ENCODE data around the gene ADCY2.

The ADCY2 gene

GRCh38 chr5:7367780-7368179, 28.2 kb upstream of the ADCY2 start:
- in situ Hi-C loops (cut with HindIII; ENCODE audit: low sequenced_read_pairs), result no loop called here
- no peak for TF ChIP-seq CTCF (IDR thresholded peaks at IDR 0.05; ENCODE audit: low read depth, low read length)
- H3K4me3 ChIP-seq (ENCODE audit: low read depth, low read length), result no peak overlapping the region
- no peak for DNase-seq (ENCODE audit: low read depth, low spot score)

- in situ Hi-C loops (cut with HindIII; ENCODE audit: low sequenced_read_pairs), result no loop called here
- TF ChIP-seq CTCF (IDR thresholded peaks at IDR 0.05; ENCODE audit: low read depth, low read length), result no peak
- no peak for DNase-seq (ENCODE audit: low read depth, low spot score)
- no peak overlapping the region for H3K4me3 ChIP-seq (ENCODE audit: low read depth, low read length)
These were observed 23.5 kb upstream of the ADCY2 start for GRCh38 chr5:7372399-7372798.

GRCh38 chr5:7374186-7374585, 21.8 kb upstream of the ADCY2 start:
- H3K4me3 ChIP-seq (ENCODE audit: low read depth, low read length), result no peak overlapping the region
- in situ Hi-C loops (cut with HindIII; ENCODE audit: low sequenced_read_pairs), result no loop called here
- TF ChIP-seq CTCF (IDR thresholded peaks at IDR 0.05; ENCODE audit: low read depth, low read length), result no peak
- no peak for DNase-seq (ENCODE audit: low read depth, low spot score)

- no peak for TF ChIP-seq CTCF (IDR thresholded peaks at IDR 0.05; ENCODE audit: low read depth, low read length)
- in situ Hi-C loops (cut with HindIII; ENCODE audit: low sequenced_read_pairs), result no loop called here
- no peak for DNase-seq (ENCODE audit: low read depth, low spot score)
- H3K4me3 ChIP-seq (ENCODE audit: low read depth, low read length), result no peak overlapping the region
These were observed 20.5 kb upstream of the ADCY2 start for GRCh38 chr5:7375457-7375856.

GRCh38 chr5:7376871-7377270, 19.1 kb upstream of the ADCY2 start:
- in situ Hi-C loops (cut with HindIII; ENCODE audit: low sequenced_read_pairs), result no loop called here
- no peak for DNase-seq (ENCODE audit: low read depth, low spot score)
- TF ChIP-seq CTCF (IDR thresholded peaks at IDR 0.05; ENCODE audit: low read depth, low read length), result no peak
- no peak overlapping the region for H3K4me3 ChIP-seq (ENCODE audit: low read depth, low read length)

GRCh38 chr5:7377761-7378160, 18.2 kb upstream of the ADCY2 start:
- in situ Hi-C loops (cut with HindIII; ENCODE audit: low sequenced_read_pairs), result no loop called here
- TF ChIP-seq CTCF (IDR thresholded peaks at IDR 0.05; ENCODE audit: low read depth, low read length), result no peak
- H3K4me3 ChIP-seq (ENCODE audit: low read depth, low read length), result no peak overlapping the region
- no peak for DNase-seq (ENCODE audit: low read depth, low spot score)

- no peak overlapping the region for H3K4me3 ChIP-seq (ENCODE audit: low read depth, low read length)
- no peak for DNase-seq (ENCODE audit: low read depth, low spot score)
- no peak for TF ChIP-seq CTCF (IDR thresholded peaks at IDR 0.05; ENCODE audit: low read depth, low read length)
- in situ Hi-C loops (cut with HindIII; ENCODE audit: low sequenced_read_pairs), result no loop called here
These were observed 13.3 kb upstream of the ADCY2 start for GRCh38 chr5:7382588-7382987.
